A549 (cell line): ENCODE results near the gene CSTPP1.

Experiments used
- CBX2 ChIP-seq: fragments of 200-600 bp; sonication (generic); IDR thresholded peaks from 2 replicates; pipeline ENCODE4 v1.6.1; 2016; ENCODE audit warnings: low read depth, mild to moderate bottlenecking, borderline replicate concordance
- ESRRA ChIP-seq: fragments of 150-350 bp; IDR thresholded peaks from 2 replicates; pipeline ENCODE4 v1.6.1; 2014; ENCODE audit warnings: mild to moderate bottlenecking, low read length, borderline replicate concordance
- HDAC2 ChIP-seq: fragments of 200-600 bp; sonication (generic); IDR thresholded peaks from 2 replicates; pipeline ENCODE4 v1.6.1; 2016
- KDM5A ChIP-seq: fragments of 200-600 bp; sonication (generic); IDR thresholded peaks from 2 replicates; pipeline ENCODE4 v1.6.1; 2016; ENCODE audit warnings: antibody characterized with exemption, mild to moderate bottlenecking
- NFE2L2 ChIP-seq: fragments of 150-350 bp; conservative IDR thresholded peaks from 2 replicates; pipeline ENCODE4 v1.6.1; 2014; ENCODE audit warnings: low read length
- PHF8 ChIP-seq: fragments of 200-600 bp; sonication (generic); IDR thresholded peaks from 2 replicates; pipeline ENCODE4 v1.6.1; 2016; ENCODE audit warnings: low read depth, mild to moderate bottlenecking, antibody characterized with exemption, moderate library complexity, borderline replicate concordance
- POLR2A ChIP-seq: IDR thresholded peaks from 2 replicates; pipeline ENCODE4 v1.6.1; 2012; ENCODE audit warnings: mild to moderate bottlenecking, low read length
- RAD21 ChIP-seq, 2 experiments: fragments of >200 bp in 1 of 2; sonication (Bioruptor Twin) in 1 of 2; formaldehyde crosslinking in 1 of 2; IDR thresholded peaks in 1 of 2; conservative IDR thresholded peaks in 1 of 2; 2 replicates in 1 of 2; 3 replicates in 1 of 2; pipeline ENCODE4 v1.6.1; 2012 to 2018; ENCODE audit warnings: inconsistent platforms in 1 of 2
- SMC3 ChIP-seq: fragments of >200 bp; sonication (Bioruptor Twin); formaldehyde crosslinking; IDR thresholded peaks from 3 replicates; pipeline ENCODE4 v1.6.1; 2018; ENCODE audit warnings: inconsistent platforms
- TFCP2L1 ChIP-seq: fragments of 250-450 bp; sonication (Bioruptor Pico); IDR thresholded peaks from 2 replicates; pipeline ENCODE4 v1.5.0; 2021; ENCODE audit warnings: mild to moderate bottlenecking
- ZC3H11A ChIP-seq: fragments of 450-650 bp; IDR thresholded peaks from 2 replicates; pipeline ENCODE4 v1.6.1; 2014; ENCODE audit warnings: antibody characterized with exemption, mild to moderate bottlenecking
- TF ChIP-seq, protein P1 (sequence below): IDR thresholded peaks from 2 replicates; pipeline ENCODE4 v1.6.1; 2012
- TF ChIP-seq, protein P2 (sequence below): fragments of >200 bp; sonication (Bioruptor Twin); formaldehyde crosslinking; IDR thresholded peaks from 3 replicates; pipeline ENCODE4 v1.5.1; 2016
- TF ChIP-seq, protein P3 (sequence below): fragments of 150-350 bp; IDR thresholded peaks from 2 replicates; pipeline ENCODE4 v1.6.1; 2014; ENCODE audit warnings: low read depth, mild to moderate bottlenecking, low read length

DNA sequence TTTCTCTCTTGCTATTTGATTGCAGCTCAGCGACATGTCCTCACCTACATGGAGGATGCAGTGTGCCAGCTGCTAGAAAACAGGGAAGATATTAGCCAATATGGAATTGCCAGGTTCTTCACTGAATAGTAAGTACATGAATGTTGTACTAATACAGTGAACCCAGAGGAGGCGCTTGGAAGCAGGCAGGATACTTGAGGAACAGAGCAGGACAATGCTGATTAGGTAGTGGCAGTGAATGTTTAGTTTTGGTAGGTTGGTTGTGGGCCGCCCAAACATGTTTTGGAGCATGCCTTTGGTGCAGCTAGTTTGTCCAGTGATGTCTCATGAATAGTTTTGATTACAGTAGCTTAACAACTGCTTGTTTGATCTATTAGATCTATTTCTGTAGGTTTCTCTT lies 50.6 kb downstream of the CSTPP1 start:
- TF ChIP-seq, protein P1, sequence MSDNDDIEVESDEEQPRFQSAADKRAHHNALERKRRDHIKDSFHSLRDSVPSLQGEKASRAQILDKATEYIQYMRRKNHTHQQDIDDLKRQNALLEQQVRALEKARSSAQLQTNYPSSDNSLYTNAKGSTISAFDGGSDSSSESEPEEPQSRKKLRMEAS: no peak
- TF ChIP-seq ESRRA (no peak), HDAC2 (no peak), PHF8 (no peak), ZC3H11A (no peak), NFE2L2 (no peak), TFCP2L1 (CRISPR knock-in tag) (no peak), POLR2A (no peak), CBX2 (no peak), SMC3 (no peak), KDM5A (no peak), RAD21 (conservative IDR thresholded peaks at IDR 0.05 in 1 of 2, IDR thresholded peaks at IDR 0.05 in 1 of 2) (no peak)
- TF ChIP-seq, protein P2, sequence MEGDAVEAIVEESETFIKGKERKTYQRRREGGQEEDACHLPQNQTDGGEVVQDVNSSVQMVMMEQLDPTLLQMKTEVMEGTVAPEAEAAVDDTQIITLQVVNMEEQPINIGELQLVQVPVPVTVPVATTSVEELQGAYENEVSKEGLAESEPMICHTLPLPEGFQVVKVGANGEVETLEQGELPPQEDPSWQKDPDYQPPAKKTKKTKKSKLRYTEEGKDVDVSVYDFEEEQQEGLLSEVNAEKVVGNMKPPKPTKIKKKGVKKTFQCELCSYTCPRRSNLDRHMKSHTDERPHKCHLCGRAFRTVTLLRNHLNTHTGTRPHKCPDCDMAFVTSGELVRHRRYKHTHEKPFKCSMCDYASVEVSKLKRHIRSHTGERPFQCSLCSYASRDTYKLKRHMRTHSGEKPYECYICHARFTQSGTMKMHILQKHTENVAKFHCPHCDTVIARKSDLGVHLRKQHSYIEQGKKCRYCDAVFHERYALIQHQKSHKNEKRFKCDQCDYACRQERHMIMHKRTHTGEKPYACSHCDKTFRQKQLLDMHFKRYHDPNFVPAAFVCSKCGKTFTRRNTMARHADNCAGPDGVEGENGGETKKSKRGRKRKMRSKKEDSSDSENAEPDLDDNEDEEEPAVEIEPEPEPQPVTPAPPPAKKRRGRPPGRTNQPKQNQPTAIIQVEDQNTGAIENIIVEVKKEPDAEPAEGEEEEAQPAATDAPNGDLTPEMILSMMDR: no peak
- TF ChIP-seq, protein P3, sequence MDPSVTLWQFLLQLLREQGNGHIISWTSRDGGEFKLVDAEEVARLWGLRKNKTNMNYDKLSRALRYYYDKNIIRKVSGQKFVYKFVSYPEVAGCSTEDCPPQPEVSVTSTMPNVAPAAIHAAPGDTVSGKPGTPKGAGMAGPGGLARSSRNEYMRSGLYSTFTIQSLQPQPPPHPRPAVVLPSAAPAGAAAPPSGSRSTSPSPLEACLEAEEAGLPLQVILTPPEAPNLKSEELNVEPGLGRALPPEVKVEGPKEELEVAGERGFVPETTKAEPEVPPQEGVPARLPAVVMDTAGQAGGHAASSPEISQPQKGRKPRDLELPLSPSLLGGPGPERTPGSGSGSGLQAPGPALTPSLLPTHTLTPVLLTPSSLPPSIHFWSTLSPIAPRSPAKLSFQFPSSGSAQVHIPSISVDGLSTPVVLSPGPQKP: no peak
